ENCODE measurements around the gene FCAMR.
A peak's percentile ranks its signal among the peaks of the same experiment; 100 is the strongest.

The FCAMR gene, protein sequence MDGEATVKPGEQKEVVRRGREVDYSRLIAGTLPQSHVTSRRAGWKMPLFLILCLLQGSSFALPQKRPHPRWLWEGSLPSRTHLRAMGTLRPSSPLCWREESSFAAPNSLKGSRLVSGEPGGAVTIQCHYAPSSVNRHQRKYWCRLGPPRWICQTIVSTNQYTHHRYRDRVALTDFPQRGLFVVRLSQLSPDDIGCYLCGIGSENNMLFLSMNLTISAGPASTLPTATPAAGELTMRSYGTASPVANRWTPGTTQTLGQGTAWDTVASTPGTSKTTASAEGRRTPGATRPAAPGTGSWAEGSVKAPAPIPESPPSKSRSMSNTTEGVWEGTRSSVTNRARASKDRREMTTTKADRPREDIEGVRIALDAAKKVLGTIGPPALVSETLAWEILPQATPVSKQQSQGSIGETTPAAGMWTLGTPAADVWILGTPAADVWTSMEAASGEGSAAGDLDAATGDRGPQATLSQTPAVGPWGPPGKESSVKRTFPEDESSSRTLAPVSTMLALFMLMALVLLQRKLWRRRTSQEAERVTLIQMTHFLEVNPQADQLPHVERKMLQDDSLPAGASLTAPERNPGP

DNA sequence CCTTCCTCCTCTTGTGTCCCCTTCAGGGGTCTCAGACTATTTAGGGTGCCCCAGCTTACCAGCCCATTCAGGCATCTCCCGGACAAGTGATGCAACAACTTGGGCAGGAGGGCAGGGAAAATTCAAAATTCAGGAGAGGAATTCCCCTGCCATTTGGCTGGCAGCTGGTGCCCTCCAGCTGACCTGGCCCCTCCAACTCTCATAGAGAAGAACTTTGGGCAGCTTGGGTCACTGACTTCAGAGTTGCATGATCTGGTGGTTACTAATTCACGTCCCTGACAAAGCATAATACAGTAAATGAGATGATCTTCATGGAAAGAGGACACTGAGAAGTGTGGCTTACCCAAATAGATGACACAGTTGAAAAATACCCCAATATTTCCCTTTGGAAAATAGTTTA is at the start of gene FCAMR:
TSS of gene FCAMR (minus strand) at position 15 of the 400 bp plus-strand sequence. CDS start 335 bp downstream, outside the sequence.
- no peak within 1 kb of the TSS for H3K4me3 ChIP-seq
- no peak within 1 kb of the TSS for H3K27ac ChIP-seq

DNA sequence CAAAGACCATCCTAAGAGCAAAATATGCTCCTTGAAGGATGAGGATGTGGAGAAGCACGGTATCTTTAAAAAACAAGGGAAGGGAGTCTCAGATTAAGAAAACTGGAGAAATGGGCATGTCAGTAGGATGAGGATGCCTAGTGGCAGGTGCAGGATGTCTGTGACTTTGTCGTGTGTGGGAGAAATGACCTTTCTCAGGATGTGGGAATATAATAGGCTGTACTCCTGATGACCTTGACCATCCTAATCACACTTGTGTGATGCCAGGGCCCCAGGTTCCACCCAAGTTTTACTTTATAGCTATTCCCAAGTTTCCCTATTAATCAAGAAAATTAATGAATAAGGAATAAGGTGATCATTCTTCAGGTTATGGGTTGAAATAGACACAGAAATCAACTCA is 49.4 kb upstream of the FCAMR start:
- peak overlapping the region in 16 of 21 experiments; percentile 36 to 88 (median 75) for H3K27ac ChIP-seq

DNA sequence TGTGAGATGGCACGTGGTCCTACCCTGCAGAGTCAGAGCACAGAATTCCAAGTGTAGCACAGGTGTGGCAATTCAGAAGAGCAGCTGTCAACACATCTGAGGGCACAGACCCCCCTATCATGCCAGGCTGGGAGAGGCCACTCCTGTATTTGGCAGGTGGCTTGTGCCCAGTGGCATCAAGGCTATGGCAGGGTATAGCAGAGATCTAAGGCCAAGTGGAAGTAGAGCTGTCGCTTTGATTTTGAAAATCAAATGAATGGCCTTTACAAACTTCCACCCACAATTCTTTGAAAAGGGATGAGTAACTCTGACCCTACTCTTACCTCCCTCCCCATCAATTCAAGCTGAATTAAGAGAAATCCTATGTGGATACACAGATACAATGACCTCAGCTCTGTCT is 48.9 kb upstream of the FCAMR start:
- Histone ChIP-seq H3K4me3 (no peak overlapping the region), H3K27ac (peak overlapping the region in 14 of 21 experiments; percentile 67 to 88 (median 76))

More for the DNA sequence above, 49.4 kb upstream of the FCAMR start:
- H3K4me3 ChIP-seq = no peak overlapping the region

DNA sequence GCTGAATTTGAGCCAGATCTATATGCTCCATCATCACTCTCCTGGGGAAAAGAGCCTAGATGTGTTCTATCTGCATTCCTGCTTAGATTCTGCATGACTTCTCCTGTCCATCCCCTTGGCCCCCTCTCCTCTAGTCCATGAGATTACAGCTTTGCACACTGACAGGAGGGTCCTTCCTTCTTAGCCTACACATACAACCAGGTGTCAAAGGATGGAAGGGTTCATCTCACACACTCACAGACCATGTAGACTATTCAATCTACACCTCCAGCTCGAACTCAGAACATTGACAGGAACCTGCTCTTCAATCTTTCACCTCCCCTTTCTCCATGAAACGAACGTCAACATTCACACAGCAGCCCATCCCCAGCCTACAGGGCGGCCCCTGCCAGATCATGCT is 48.4 kb upstream of the FCAMR start:
- Histone ChIP-seq H3K4me3 (no peak overlapping the region), H3K27ac (peak overlapping the region in 12 of 21 experiments; percentile 7 to 88 (median 74))

DNA sequence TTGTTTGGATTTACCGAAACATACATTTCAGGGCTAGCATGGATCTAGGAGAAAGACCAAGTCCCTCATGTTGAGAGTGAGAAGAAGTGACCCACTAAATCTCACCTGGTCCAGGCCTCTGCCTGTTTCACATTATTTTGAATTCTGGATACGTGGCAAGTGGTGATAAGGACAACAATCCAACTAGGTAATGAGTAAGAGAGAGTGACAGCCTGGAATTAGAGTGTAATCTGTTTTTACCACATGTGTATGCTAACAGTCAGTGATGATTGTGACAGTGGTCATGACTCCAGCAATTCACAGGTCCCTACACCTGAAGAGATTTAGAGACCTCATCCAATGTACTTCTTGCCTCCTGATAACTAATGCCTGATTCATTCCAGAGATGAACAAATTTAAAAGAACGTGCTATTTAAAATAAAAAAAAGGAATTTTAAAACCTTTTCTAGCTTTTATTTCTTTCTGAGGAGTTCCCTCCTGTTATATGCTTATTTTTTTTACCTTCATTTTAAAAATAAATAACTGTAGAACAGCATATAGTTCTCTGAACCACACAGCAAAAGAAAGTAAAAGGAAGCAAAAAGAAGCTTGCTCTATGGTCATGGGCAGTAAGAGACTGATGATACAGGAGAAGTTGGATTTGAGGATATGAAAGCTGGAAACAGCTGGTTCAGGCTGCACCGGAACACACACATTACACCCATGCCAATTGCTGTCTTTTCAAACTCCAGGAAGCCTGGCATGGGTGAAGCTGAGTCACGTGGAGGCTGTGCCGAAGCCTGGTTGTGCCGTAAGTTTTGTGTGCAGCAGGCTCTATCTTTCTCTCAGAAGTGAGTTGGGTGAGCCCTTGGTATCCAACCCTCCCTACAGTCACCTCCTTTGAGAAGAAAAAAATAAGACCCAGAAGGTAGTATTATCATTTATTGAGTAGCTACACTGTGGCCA is 47.6 kb upstream of the FCAMR start:
- H3K4me3 ChIP-seq = no peak overlapping the region
- H3K27ac ChIP-seq = peak overlapping the region in 9 of 21 experiments; percentile 7 to 88 (median 49)

DNA sequence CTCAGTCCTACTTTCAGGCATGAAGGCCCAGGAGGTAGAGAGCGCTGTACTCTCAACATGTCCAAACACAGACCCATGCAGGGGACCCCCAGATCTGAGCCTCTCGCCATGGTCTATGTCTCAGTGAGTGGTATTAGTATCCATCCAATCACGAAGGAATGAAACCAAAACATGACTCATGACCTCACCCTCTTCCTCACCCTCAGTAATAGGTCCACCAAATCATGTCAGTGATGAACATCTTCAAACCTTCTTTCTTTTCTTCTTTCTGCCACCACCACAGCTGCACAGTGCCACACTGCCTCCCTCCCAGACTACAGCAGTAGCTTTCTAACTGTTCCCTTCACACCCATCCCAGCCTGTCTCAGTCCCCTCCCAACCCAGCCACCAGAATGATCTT is 45.5 kb upstream of the FCAMR start:
- no peak overlapping the region for H3K4me3 ChIP-seq
- H3K27ac ChIP-seq = no peak overlapping the region

DNA sequence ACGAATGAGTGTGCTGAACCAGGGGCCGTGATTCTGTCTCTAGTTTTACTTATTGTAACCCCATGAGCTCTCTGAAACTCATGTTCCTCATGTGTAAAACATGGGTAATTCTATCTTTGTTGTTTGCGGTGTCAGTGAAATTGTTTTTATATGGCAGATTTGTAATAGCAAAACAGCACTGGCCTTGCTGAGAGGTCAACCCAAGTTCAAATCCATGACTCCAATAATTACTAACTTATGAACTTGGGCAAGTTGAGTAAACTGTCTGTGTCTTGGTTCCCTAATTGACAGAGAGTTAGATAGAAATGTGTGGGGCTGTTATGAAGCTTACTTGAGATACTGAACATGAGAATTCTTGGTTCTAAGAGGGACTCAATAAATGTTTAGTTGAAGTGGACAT is 44.5 kb upstream of the FCAMR start:
- no peak overlapping the region for H3K4me3 ChIP-seq
- no peak overlapping the region for H3K27ac ChIP-seq

DNA sequence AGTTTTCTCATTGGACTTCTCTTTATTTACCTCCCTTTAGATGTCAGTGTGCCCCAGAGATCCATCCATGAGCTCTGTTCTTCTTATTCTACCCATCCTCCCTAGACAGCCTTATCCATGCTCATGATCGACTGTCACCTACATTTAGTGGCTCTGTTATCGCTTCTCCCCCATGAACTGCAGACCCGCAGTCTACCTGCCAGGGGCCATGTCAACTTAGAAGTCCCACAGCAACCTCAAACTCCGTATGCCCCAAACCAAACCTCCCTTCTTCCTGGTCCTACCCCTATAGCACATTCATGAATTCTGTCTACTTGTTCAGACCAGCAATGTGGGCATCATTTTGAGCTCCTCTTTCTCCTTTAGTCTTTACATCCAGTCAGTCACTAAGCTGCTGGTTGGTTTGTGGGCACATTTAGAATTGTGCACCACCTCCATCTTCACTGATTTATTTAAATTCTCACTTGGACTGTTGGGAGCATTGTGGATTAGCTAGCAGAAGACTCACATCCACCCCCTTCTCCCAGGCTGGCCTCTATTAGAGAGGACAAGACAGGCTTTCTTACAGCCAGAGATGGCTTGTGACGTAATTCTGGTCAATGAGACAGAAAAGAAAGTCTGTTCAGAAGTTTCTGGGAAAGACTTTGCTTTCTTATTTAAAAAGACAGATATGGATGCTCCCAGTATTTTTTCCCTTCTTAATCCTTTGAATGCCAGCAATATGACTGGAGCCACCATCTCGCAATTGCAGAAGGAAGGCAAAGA is 43.2 kb upstream of the FCAMR start:
- no peak overlapping the region for H3K27ac ChIP-seq
- no peak overlapping the region for H3K4me3 ChIP-seq

DNA sequence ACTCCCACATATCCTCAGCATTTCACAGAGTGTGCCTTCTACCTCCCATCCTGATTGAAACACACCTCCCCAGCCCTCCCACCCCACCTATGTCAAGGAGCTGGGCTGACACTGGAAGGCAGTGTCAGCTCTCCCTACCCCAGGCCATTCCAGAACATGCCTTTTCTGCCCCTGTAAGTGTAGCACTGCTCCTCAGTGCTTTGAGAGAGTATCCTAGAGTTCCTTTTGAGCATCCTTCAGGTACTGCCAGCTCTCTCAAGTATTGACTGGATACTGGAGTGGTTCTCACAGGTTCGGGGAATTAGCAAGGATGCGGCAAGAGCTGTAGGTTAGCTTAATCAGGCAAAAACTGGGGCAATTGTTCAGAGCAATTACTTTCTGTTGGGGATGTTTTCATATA is 40.5 kb upstream of the FCAMR start:
- no peak overlapping the region for H3K4me3 ChIP-seq
- H3K27ac ChIP-seq = peak overlapping the region in 5 of 21 experiments; percentile 1 to 49 (median 14)

DNA sequence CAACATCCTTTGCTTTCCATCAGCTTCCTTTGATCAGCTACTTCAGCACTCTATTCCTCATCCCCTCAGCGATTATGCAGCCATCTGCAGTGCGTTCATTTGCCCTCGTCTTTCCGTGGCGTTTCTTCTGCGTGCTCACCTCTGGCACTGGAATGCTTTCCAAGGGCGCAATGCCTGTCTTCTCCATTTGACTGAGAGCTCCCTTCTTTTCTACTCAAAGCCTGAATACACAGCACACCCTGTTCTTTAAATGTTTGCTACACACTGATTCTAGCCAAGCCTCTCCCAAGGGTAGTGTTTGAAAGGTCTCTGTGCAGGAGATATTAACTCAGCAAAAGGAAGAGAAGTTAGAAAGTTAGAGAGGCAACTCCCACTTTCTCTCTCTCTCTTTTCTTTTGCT is 39.7 kb upstream of the FCAMR start:
- H3K27ac ChIP-seq = peak overlapping the region in 2 of 21 experiments; percentile 7 to 49
- no peak overlapping the region for H3K4me3 ChIP-seq

DNA sequence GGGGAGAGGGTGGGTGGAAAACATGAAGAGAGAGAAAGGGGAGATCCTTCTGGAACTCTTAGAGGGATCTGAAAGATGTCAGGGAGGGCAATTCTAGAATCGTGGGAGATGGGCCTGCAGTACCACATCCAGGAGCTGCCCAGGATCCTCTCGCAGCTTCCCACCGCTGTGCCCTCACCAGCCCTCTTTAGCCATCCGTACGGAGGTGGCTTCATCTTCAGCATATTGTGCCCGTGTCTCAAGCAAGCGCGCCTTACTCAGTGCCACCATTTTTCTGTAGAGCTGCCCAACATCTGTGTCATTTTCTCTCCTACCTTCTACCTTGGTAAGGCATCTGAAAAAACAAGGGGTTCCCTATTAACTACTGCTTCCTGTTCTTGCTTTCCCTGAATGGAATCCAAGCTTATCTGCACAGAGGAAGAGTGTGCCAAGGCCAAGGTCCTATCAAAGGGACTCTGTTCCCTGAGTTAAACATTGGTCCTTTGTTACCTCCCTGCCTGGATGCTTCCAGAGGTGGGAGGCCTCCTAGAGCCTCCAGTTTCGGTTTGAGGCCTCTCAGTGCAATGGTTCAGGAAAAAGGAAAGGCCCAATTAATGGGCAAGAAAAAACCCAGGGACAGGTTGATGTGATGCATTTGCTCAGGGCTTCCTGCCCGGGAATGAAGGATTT is 39.1 kb upstream of the FCAMR start:
- Histone ChIP-seq H3K4me3 (no peak overlapping the region), H3K27ac (no peak overlapping the region)

DNA sequence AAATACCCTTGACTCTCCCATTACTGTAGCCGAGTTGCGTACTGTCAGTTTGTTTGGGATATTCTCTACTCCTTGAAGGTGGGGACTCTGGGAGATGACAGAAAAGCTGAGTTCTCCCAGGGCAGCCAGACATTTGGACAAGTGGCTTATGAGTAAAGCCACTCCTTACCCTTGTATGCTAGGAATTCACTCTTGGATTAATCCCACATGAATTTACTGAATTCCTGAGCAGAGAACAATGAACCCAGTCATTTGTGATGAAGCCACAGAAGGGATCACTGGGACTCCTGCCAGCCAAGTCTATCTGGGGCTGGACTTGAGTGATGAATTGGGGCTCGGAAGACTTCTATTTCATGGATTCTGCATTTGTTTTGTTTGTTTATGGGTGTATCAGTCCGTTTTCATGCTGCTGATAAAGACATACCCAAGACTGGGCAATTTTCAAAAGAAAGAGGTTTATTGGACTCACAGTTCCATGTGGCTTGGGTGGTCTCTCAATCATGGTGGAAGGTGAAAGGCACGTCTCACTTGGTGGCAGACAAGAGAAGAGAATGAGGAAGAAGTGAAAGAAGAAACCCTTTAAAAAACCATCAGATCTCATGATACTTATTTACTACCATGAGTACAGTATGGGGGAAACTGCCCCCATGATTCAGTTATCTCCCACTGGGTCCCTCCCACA is 37.2 kb upstream of the FCAMR start:
- peak overlapping the region in 11 of 21 experiments; percentile 12 to 65 (median 30) for H3K27ac ChIP-seq
- H3K4me3 ChIP-seq = no peak overlapping the region

DNA sequence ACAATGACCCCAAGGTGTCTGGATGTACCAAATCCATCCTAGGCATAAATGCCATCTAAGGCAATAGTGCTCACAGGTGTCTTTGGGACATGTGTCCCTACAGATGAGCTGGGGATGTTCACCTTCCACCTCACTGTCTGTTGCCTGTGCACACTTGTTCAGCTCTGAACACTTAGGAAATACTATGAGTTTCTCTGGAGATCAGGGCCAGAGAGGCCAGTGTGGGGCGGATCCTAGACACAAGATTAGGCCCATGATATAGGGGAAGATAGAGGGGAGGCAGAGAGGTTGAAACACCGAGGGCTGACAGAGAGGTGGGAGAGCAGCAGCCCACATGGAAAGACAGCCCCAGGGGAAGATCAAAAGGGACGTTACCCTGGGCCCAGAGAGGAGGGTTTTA is 36.7 kb upstream of the FCAMR start:
- Histone ChIP-seq H3K27ac (peak overlapping the region in 11 of 21 experiments; percentile 12 to 65 (median 30)), H3K4me3 (no peak overlapping the region)

DNA sequence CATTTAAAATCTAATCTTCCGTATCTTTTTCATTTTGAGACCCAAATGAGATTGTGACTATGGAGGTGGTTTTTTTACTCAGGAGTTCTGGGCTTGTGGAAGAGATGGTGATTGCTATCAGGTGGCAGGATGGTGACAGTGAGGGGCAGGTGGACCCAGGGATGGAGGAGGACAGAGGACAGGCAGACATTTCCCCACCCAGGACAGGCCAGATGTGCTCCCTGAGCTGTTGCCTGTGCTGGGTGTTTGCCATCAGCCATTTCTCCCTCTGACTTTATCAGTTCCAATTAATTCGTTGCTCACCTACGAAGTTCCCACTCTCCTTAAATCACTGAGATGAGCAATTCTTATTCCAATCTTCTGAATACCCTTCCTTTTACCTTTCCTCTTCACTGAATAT is 35.8 kb upstream of the FCAMR start:
- Histone ChIP-seq H3K4me3 (no peak overlapping the region), H3K27ac (peak overlapping the region in 5 of 21 experiments; percentile 6 to 65 (median 41))

DNA sequence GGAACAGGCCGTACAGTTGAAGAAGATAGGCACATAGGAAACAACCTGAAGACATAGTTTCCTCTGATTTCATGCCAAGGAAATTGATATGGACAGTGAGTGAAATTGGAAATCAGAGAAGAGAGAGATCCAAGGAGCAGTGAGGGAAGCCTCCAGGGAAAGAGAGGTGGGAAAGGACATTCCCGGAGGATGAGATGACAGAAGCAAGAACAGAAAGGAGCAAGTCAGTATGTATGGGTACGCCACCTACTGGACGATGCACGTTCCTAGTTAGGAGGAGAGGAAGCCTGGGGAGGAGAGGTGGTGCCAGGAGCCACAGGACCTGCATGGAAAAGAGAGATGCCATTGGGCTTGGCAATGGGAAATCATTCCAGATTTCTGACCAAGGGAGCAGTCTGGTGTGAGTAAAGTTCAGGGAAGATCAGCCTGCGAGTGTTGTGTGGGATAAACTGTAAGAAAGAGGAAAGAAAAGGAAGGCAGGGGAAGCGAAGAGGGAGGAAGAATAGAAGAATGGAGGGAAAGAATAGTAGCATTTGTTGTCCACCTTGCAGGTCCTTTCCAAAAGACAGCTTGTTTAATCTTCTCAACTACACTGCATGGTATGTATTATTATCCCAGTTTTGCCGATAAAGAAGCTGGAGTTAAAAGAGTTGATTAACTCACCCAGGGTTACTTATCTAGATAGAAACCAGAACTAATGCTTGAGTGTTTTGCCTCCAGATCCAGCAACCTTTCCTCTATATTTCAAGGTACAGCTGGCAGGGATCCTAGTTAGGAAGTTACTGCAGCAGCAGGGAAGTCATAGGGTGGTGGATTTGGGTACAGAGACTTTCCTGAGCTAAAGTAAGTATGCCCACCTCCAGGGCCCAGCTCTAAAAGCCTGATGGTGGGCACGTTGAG is 34.9 kb upstream of the FCAMR start:
- H3K27ac ChIP-seq = peak overlapping the region in 5 of 21 experiments; percentile 3 to 47 (median 36)
- H3K4me3 ChIP-seq = no peak overlapping the region

DNA sequence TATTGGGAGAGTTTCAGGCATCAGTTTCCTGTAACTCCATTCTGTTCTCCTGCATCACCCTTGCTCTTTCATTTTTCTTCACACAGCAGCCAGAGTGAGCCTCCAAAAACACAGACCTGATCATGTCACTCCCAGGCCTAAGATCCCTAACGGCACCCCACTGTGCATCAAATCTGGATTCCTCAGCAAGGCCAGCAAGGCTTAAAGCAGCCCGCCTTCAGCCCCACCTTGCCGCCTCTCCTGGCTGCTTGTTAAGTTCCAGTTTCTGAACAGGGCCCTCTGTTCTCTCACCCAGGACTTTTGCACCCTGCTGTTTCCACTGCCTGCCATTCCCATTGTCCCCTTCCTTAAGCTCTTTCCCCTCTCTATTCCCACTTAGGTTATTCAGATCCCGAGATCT is 33.0 kb upstream of the FCAMR start:
- peak overlapping the region in 11 of 21 experiments; percentile 3 to 77 (median 44) for H3K27ac ChIP-seq

DNA sequence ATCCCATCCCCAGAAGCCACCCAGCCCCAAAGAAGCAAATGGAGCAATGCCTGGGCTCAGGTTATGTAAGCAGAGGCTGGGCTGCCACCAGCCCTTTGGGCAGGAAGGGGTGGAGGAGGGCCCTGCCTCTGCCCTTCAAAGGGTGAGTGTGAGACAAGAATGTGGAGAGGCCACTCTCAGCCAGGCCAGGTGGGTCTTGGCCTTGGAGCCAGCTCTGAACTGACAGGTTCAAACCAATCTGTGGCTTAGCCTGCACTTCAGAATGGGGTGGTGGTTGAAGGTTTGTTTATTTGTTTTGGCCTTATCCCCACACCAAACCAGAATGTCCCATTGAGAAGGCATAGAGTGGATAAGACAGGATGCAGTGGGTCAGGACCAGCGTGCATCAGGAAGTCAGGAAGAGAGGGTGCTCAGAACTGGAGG is 32.5 kb upstream of the FCAMR start:
- Histone ChIP-seq H3K4me3 (no peak overlapping the region), H3K27ac (peak overlapping the region in 10 of 21 experiments; percentile 3 to 77 (median 44))

More for the DNA sequence above, 33.0 kb upstream of the FCAMR start:
- no peak overlapping the region for H3K4me3 ChIP-seq
